ENCODE results near the gene PTP4A2.

PTP4A2 gene

DNA sequence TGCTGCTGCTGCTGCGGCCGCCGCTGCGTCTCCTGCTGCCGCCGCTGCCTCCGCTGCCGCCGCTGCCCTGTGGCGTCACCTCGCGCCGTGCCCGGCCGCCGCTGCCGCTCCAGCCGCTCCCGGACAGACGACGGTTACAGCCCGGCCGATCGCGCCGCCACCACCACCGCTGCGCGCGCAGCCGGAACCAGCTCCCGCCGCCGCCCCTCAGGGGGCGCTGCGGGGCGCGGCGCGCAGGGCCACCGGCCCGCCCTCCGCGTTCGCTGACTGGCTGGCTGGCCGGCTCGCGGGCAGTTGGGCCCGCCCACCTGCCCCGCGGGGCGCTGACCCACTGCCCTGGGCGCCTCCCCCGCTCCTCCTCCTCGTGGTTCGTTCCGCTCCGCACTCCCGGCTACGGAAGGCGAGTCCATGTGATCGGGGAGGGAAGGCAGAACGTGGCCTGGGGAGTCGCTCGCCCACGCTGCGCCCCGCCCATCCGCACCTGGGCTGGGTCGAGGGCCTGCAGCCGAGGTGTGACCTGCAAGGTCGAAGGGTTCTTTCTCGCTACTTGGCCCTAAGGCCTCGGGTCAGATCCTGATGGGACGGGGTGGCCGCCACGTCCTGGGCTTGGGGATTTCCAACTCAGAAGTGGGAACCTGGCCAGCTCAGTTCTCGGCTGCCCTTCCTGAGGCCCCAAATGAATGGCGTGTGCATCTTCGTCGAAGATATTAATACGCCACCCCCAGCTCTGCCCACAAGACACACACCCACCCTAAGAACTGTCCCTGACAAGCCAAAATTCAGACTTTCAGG is at the start of gene PTP4A2:
Gene PTP4A2 (minus strand): TSS at position 185 of the 792 bp plus-strand sequence. CDS start 19,303 bp downstream, outside the sequence.
- TF ChIP-seq ZFX (IDR thresholded peaks at IDR 0.05; ENCODE audit: borderline replicate concordance): no peak
- TF ChIP-seq, protein P1, sequence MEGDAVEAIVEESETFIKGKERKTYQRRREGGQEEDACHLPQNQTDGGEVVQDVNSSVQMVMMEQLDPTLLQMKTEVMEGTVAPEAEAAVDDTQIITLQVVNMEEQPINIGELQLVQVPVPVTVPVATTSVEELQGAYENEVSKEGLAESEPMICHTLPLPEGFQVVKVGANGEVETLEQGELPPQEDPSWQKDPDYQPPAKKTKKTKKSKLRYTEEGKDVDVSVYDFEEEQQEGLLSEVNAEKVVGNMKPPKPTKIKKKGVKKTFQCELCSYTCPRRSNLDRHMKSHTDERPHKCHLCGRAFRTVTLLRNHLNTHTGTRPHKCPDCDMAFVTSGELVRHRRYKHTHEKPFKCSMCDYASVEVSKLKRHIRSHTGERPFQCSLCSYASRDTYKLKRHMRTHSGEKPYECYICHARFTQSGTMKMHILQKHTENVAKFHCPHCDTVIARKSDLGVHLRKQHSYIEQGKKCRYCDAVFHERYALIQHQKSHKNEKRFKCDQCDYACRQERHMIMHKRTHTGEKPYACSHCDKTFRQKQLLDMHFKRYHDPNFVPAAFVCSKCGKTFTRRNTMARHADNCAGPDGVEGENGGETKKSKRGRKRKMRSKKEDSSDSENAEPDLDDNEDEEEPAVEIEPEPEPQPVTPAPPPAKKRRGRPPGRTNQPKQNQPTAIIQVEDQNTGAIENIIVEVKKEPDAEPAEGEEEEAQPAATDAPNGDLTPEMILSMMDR (IDR thresholded peaks at IDR 0.05): peak; percentile 91

GRCh38 chr1:31987135-31987619 is 49.0 kb upstream of the PTP4A2 start:
- TF ChIP-seq, protein P1 (IDR thresholded peaks at IDR 0.05): no peak
- no peak for TF ChIP-seq ZFX (IDR thresholded peaks at IDR 0.05; ENCODE audit: borderline replicate concordance)
- H3K27ac ChIP-seq: no peak overlapping the region

More for the DNA sequence above, at the start of gene PTP4A2:
- peak within 1 kb of the TSS; percentile 90 for H3K27ac ChIP-seq

- no peak for TF ChIP-seq ZFX (IDR thresholded peaks at IDR 0.05; ENCODE audit: borderline replicate concordance)
- TF ChIP-seq, protein P1 (IDR thresholded peaks at IDR 0.05): no peak
- no peak overlapping the region for H3K27ac ChIP-seq
Measured at GRCh38 chr1:31985430-31985829, 47.3 kb upstream of the PTP4A2 start.

- no peak overlapping the region for H3K27ac ChIP-seq
Measured at GRCh38 chr1:31984419-31985347, 46.5 kb upstream of the PTP4A2 start.

GRCh38 chr1:31981972-31982371 is 43.8 kb upstream of the PTP4A2 start:
- H3K27ac ChIP-seq: no peak overlapping the region
- TF ChIP-seq, protein P1 (IDR thresholded peaks at IDR 0.05): no peak
- no peak for TF ChIP-seq ZFX (IDR thresholded peaks at IDR 0.05; ENCODE audit: borderline replicate concordance)

More at GRCh38 chr1:31984419-31985347, 46.5 kb upstream of the PTP4A2 start:
- TF ChIP-seq, protein P1 (IDR thresholded peaks at IDR 0.05): no peak
- TF ChIP-seq ZFX (IDR thresholded peaks at IDR 0.05; ENCODE audit: borderline replicate concordance): no peak

- H3K27ac ChIP-seq: no peak overlapping the region
- TF ChIP-seq ZFX (IDR thresholded peaks at IDR 0.05; ENCODE audit: borderline replicate concordance): no peak
- TF ChIP-seq, protein P1 (IDR thresholded peaks at IDR 0.05): no peak
Measured at GRCh38 chr1:31981456-31981839, 43.3 kb upstream of the PTP4A2 start.

All from 22Rv1 (cell line).